WTC11 (cell line): Measurements from ENCODE around the gene FBXL7.

Source experiments
- CTCF ChIP-seq: fragments of 200-600 bp; IDR thresholded peaks from 2 replicates; pipeline ENCODE4 v1.8.0; 2022; ENCODE audit warnings: antibody characterized with exemption
- ELF4 ChIP-seq: sonication (generic); formaldehyde crosslinking; IDR thresholded peaks from 2 replicates; pipeline ENCODE4 v1.8.1; 2022; ENCODE audit warnings: low read depth, mild to moderate bottlenecking, moderate library complexity, missing genetic modification reagents
- JUN ChIP-seq: sonication (generic); formaldehyde crosslinking; IDR thresholded peaks from 2 replicates; pipeline ENCODE4 v1.8.0; 2023; ENCODE audit warnings: mild to moderate bottlenecking, missing genetic modification reagents
- TCF7 ChIP-seq: sonication (generic); formaldehyde crosslinking; IDR thresholded peaks from 2 replicates; pipeline ENCODE4 v1.8.0; 2022; ENCODE audit warnings: mild to moderate bottlenecking, low read depth, missing genetic modification reagents, moderate library complexity
- USF2 ChIP-seq: sonication (generic); formaldehyde crosslinking; IDR thresholded peaks from 2 replicates; pipeline ENCODE4 v1.8.1; 2023; ENCODE audit warnings: mild to moderate bottlenecking, missing genetic modification reagents, moderate library complexity
- ZNF281 ChIP-seq: sonication (generic); formaldehyde crosslinking; IDR thresholded peaks from 2 replicates; pipeline ENCODE4 v1.8.0; 2023; ENCODE audit warnings: mild to moderate bottlenecking, missing genetic modification reagents
- TF ChIP-seq, protein P1 (sequence below): sonication (generic); formaldehyde crosslinking; IDR thresholded peaks from 2 replicates; pipeline ENCODE4 v1.8.0; 2022; ENCODE audit warnings: mild to moderate bottlenecking, missing genetic modification reagents
- TF ChIP-seq, protein P2 (sequence below): fragments of 250-450 bp; sonication (Bioruptor Pico); IDR thresholded peaks from 2 replicates; pipeline ENCODE4 v1.8.0; 2021; ENCODE audit warnings: mild to moderate bottlenecking

GRCh38 chr5:15902066-15902465, 402.1 kb downstream of the FBXL7 start:
- no peak for TF ChIP-seq CTCF
- no peak for TF ChIP-seq USF2 (CRISPR knock-in tag)
- TF ChIP-seq ZNF281 (CRISPR knock-in tag), result no peak
- TF ChIP-seq, protein P1, sequence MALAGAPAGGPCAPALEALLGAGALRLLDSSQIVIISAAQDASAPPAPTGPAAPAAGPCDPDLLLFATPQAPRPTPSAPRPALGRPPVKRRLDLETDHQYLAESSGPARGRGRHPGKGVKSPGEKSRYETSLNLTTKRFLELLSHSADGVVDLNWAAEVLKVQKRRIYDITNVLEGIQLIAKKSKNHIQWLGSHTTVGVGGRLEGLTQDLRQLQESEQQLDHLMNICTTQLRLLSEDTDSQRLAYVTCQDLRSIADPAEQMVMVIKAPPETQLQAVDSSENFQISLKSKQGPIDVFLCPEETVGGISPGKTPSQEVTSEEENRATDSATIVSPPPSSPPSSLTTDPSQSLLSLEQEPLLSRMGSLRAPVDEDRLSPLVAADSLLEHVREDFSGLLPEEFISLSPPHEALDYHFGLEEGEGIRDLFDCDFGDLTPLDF, result no peak
- TF ChIP-seq, protein P2, sequence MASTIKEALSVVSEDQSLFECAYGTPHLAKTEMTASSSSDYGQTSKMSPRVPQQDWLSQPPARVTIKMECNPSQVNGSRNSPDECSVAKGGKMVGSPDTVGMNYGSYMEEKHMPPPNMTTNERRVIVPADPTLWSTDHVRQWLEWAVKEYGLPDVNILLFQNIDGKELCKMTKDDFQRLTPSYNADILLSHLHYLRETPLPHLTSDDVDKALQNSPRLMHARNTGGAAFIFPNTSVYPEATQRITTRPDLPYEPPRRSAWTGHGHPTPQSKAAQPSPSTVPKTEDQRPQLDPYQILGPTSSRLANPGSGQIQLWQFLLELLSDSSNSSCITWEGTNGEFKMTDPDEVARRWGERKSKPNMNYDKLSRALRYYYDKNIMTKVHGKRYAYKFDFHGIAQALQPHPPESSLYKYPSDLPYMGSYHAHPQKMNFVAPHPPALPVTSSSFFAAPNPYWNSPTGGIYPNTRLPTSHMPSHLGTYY, result no peak
- no peak for TF ChIP-seq TCF7
- no peak for TF ChIP-seq JUN (CRISPR knock-in tag)
- no peak for TF ChIP-seq ELF4 (CRISPR knock-in tag)
